ENCODE data around the gene RFC2.

DNA sequence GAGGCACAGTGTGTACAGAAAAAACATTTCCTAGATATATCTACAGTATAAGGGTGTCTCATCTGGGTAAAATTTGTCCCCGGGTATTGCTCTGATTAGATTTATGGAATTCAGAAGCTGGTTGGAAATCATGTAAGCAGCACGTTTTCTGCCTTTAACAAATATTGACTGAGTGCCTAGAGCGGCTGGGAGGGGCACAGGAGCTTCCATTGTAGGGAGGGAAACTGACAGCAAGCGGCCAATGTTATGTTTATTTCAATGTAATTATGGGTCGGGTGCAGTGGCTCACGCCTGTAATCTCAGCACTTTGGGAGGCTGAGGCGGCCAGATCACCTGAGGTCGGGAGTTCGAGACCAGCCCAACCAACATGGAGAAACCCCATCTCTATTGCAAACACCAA lies 4.4 kb upstream of the RFC2 start:
- TF ChIP-seq, protein P1, sequence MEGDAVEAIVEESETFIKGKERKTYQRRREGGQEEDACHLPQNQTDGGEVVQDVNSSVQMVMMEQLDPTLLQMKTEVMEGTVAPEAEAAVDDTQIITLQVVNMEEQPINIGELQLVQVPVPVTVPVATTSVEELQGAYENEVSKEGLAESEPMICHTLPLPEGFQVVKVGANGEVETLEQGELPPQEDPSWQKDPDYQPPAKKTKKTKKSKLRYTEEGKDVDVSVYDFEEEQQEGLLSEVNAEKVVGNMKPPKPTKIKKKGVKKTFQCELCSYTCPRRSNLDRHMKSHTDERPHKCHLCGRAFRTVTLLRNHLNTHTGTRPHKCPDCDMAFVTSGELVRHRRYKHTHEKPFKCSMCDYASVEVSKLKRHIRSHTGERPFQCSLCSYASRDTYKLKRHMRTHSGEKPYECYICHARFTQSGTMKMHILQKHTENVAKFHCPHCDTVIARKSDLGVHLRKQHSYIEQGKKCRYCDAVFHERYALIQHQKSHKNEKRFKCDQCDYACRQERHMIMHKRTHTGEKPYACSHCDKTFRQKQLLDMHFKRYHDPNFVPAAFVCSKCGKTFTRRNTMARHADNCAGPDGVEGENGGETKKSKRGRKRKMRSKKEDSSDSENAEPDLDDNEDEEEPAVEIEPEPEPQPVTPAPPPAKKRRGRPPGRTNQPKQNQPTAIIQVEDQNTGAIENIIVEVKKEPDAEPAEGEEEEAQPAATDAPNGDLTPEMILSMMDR (IDR thresholded peaks at IDR 0.05; ENCODE audit: borderline replicate concordance, extremely low read depth, low read length, poor library complexity, severe bottlenecking) = no peak
- no peak for TF ChIP-seq EZH2 (IDR thresholded peaks at IDR 0.05; ENCODE audit: borderline replicate concordance, low read depth, low read length, severe bottlenecking)

Measured in DND-41 (cell line).